WI38 (cell line): ENCODE measurements around the gene TMC1.

Source experiments
- H3K4me3 ChIP-seq: 2 replicates; pipeline ENCODE4 v1.5.1; 2011; ENCODE audit warnings: low read depth, mild to moderate bottlenecking, control low read depth, low read length
- TF ChIP-seq, protein P1 (sequence below): IDR thresholded peaks from 2 replicates; pipeline ENCODE4 v1.5.1; 2012; ENCODE audit warnings: low read depth, mild to moderate bottlenecking, control low read depth, low read length

The TMC1 gene

DNA sequence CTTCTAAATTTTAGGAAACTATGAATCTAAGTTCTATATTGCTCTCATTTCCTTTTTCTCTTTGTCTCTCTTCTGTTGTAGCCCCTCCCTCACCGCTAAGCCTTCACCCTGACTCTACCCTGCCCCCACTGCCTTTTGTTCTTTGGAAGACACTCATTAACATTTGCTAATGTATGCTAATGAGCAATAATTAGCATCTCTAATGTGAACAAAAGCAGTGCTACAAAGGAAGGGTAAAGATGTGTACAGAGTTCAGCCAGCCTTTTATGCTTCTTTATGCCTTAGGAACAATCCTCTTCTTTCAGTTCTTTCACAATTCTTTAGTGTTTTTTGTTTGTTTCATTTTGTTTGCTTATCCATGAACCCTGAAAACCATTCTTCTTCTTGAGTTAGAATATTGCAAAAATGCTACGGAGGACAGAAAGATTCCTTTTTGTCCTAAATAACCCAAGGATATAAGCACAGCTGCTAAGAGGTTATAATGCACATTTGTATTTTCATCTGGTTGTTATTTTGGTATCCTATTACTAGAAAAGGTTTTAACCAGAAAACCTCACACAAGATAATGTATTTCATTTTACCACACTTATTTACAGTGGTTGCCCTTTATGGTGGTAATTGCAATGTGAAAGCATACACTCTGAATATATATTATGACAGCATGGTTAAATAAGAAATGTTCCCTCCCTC, 159.3 kb downstream of the TMC1 start:
- TF ChIP-seq, protein P1, sequence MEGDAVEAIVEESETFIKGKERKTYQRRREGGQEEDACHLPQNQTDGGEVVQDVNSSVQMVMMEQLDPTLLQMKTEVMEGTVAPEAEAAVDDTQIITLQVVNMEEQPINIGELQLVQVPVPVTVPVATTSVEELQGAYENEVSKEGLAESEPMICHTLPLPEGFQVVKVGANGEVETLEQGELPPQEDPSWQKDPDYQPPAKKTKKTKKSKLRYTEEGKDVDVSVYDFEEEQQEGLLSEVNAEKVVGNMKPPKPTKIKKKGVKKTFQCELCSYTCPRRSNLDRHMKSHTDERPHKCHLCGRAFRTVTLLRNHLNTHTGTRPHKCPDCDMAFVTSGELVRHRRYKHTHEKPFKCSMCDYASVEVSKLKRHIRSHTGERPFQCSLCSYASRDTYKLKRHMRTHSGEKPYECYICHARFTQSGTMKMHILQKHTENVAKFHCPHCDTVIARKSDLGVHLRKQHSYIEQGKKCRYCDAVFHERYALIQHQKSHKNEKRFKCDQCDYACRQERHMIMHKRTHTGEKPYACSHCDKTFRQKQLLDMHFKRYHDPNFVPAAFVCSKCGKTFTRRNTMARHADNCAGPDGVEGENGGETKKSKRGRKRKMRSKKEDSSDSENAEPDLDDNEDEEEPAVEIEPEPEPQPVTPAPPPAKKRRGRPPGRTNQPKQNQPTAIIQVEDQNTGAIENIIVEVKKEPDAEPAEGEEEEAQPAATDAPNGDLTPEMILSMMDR: no peak
- no peak overlapping the region for H3K4me3 ChIP-seq

DNA sequence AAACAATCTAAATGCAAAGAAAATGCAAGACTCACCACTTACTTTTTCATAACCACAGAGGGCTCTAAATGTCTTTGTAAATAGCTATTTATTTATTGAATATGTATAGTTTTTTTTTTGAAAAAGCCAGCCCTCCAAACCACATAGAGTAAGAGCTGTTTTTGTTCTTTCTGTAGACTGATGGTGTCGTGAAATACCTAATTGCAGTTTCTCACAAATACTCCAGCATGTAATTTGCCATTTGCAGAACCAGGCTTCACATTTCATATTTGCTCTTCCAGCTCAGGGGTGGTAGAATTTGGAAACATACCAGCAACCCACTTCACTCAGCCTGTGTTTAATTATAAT, 159.8 kb downstream of the TMC1 start:
- H3K4me3 ChIP-seq: no peak overlapping the region
- TF ChIP-seq, protein P1: no peak

DNA sequence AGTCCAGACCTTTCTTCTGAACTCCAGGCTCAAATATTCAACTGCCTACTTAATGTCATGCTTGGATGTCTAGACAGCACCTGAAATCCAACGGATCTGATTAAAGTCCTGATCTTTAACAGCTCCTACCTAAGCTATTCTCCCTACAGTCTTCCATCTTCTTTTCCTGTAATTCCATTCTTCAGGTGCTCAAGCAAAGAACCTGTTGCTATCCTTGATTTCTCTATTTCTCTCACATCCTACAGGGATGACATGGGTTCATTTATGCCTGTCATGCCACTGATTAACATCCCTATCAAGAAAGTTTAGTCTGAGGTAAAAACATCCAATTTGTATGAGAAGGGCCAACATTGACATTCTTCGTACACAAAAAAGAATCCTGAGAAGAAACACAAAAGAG, 163.2 kb downstream of the TMC1 start:
- TF ChIP-seq, protein P1: no peak

DNA sequence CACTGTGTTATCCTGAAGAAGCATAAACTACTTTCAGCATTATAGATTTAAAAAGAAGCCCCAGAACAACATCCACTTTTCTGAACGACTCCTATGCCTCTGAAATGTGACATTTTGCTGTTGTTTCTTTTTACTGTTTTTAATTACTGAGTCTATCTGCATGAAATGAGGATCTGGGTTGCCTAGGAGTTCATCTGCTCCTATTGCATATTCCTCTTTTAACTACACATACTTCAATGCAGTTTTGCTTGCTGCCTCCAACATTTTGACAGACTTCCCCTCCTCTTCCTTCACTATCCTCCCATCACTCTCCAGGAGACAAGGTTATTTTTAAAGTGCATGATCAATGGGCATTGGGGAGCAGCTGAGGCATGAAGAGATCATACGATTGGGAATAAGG, 164.5 kb downstream of the TMC1 start:
- no peak overlapping the region for H3K4me3 ChIP-seq
- TF ChIP-seq, protein P1: no peak

More for the DNA sequence above, 163.2 kb downstream of the TMC1 start:
- H3K4me3 ChIP-seq: no peak overlapping the region

DNA sequence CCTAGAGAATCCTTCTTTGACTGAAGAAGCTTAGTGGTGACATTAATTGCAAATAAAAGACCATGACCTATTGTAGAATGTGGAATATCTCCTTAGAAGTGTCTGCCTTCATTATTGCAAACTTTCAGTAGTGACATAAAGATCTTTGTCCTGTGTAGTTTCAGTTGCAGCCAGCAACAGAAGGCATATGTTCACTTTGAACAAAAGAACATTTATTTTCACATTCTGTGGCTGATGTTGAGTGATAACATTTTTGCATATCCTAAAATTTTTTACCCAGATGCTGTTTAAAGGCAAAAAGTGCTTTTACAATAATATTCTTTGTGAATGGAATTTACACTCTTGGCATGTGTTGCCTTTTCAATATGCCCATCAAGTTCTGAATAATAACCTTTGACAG, 165.9 kb downstream of the TMC1 start:
- TF ChIP-seq, protein P1: no peak
- no peak overlapping the region for H3K4me3 ChIP-seq

DNA sequence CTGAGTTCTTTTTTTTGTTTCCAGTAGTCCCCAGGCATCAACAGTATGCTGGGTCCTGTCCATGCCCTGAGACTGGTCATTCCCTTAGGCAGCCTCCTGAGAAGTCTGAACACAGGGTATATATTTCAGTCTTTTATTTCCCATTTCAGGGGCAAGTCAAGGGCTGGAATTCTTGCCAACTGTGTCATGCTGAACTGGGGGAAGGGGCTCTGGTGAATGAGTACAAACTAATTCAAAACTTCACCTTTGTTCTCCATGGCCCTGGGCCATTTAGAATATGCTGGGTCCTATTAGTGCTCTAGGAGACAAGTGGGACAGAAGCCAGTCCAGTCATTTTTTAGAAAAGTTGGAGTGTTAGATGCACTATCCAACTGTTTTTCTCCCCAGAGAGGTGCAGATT, 170.3 kb downstream of the TMC1 start:
- TF ChIP-seq, protein P1: no peak
- no peak overlapping the region for H3K4me3 ChIP-seq

DNA sequence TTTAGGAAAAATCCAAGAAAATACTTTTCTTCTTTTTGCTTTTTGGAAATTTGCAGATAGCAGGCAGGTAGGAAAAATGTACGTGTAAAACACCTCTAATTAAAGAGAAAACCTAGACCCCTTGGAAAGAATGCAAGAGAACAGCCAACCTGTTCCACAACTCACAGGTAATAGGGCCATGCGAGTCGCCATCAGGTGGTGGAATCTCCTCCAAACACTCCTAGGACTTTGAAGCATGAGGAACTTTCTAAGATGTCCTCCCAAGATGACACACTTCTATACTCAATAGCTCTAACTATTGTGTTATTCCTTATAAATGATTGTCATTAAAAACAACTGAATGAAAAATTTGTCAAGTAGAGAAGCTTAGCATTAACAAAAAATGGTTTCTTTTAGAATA, 174.0 kb downstream of the TMC1 start:
- no peak overlapping the region for H3K4me3 ChIP-seq
- TF ChIP-seq, protein P1: no peak
